Measurements from ENCODE around the gene SLC18A3. TPM values are rescaled to one million over a fixed set of nuclear protein-coding genes. Genes with fewer than 3 reads are reported as not detected.

Gene SLC18A3
- total RNA-seq, 1 experiment from 2014 or later, result not detected

GRCh38 chr10:49653273-49653929, 43.3 kb downstream of the SLC18A3 start:
- no peak overlapping the region for H4K8ac ChIP-seq (replicated peaks; ENCODE audit: insufficient read length, low read depth, low read length)
- TF ChIP-seq CTCF (conservative IDR thresholded peaks at IDR 0.05), result no peak
- no peak overlapping the region for H2AK5ac ChIP-seq (ENCODE audit: insufficient read length, low read length)
- Mint-ChIP-seq H3K9me3 (peaks cover 0 to 4% of the 10 kb centered on the region in 2 experiments; a peak in 2 of 5 replicates), H3K36me3 (ENCODE audit: insufficient read depth in 1 of 3, low read depth in 3 of 3) (no peaks in the 10 kb centered on the region; a peak in 1 of 7 replicates), H3K4me3 (no peak overlapping the region), H3K4me1 (peaks cover 9 to 13% of the 10 kb centered on the region in 2 experiments), H3K27me3 (ENCODE audit: low read depth) (peaks cover 60% of the 10 kb centered on the region), H3K27ac (no peak overlapping the region)
- no peak overlapping the region for H3K27ac ChIP-seq (ENCODE audit: insufficient read length, low read depth, low read length)
- H3K4me1 ChIP-seq (ENCODE audit: insufficient read depth, low read length), result no peaks in the 10 kb centered on the region
- no peak overlapping the region for H2BK20ac ChIP-seq (ENCODE audit: low read depth, low read length, poor library complexity, severe bottlenecking)
- no peak overlapping the region for H3K14ac ChIP-seq (ENCODE audit: insufficient read depth, low read length)
- H2AFZ ChIP-seq (ENCODE audit: low read length), result no peak overlapping the region
- no peak overlapping the region for H4K91ac ChIP-seq (ENCODE audit: insufficient read length, low read depth, low read length)
- H4K5ac ChIP-seq (ENCODE audit: insufficient read length, low read depth, low read length), result no peak overlapping the region
- H3T11ph ChIP-seq (ENCODE audit: low read length), result no peak overlapping the region
- WGBS (ENCODE audit: extremely low coverage, insufficient read length, low lambda C conversion rate), result no CpG with 5 or more reads among the region's 11 CpGs
- no peaks in the 10 kb centered on the region for H3K9me3 ChIP-seq (ENCODE audit: control insufficient read depth, low read depth, low read length)
- H3K9ac ChIP-seq (ENCODE audit: extremely low read depth, insufficient read length, low read length), result no peak overlapping the region
- H3K79me2 ChIP-seq (ENCODE audit: insufficient read depth, low read length), result no peaks in the 10 kb centered on the region
- H2BK5ac ChIP-seq (ENCODE audit: insufficient read length, low read length), result no peak overlapping the region
- no peaks in the 10 kb centered on the region for H3K23me2 ChIP-seq (ENCODE audit: insufficient read length, low read depth, low read length, poor library complexity, severe bottlenecking)
- H3K4ac ChIP-seq (ENCODE audit: low read depth, low read length), result no peak overlapping the region
- H3K27me3 ChIP-seq (ENCODE audit: insufficient read depth, low read length), result no peaks in the 10 kb centered on the region; the same call in 1 of the 2 replicates
- H3K23ac ChIP-seq (ENCODE audit: insufficient read length, low read depth, low read length), result no peak overlapping the region
- no peak overlapping the region for H2BK15ac ChIP-seq (ENCODE audit: low read depth, low read length)
- no peaks in the 10 kb centered on the region for H3K79me1 ChIP-seq (ENCODE audit: insufficient read depth, low read depth, low read length, poor library complexity, severe bottlenecking)
- no peak overlapping the region for H2BK120ac ChIP-seq (ENCODE audit: low read depth, low read length, poor library complexity, severe bottlenecking)
- no peak overlapping the region for H3K18ac ChIP-seq (ENCODE audit: insufficient read length, low read depth, low read length)
- no peak overlapping the region for H3K56ac ChIP-seq (ENCODE audit: insufficient read length, low read depth, low read length)
- H2BK12ac ChIP-seq (ENCODE audit: insufficient read length, low read depth, low read length), result no peak overlapping the region
- DNase-seq, result no peak
- H4K20me1 ChIP-seq (ENCODE audit: control insufficient read depth, insufficient read depth, insufficient read length), result no peaks in the 10 kb centered on the region
- no peak overlapping the region for H3K4me2 ChIP-seq (ENCODE audit: insufficient read depth, insufficient read length, low read length)

Data from H9 (cell line).